Muscle of arm (tissue), 12 donors: Measurements from ENCODE around the gene SFXN2. TPM values are rescaled to one million over a fixed set of nuclear protein-coding genes. Genes with fewer than 3 reads are reported as not detected.

Source experiments
- DNase-seq: peaks from one replicate; pipeline ENCODE4 v3.0.0-alpha.2; 2013
- polyA plus RNA-seq, 12 donors: library from polyadenylated mRNA; unstranded; fragments of 120-200 nt; gene quantifications; one replicate each; pipeline ENCODE4 v1.2.1, GENCODE V29; 2013; ENCODE audit not compliant: insufficient read length in 12 of 12

SFXN2 gene
- polyA plus RNA-seq, 12 donors: 3.5 to 11.4 (median 5.7) TPM; not detected in 1

DNA sequence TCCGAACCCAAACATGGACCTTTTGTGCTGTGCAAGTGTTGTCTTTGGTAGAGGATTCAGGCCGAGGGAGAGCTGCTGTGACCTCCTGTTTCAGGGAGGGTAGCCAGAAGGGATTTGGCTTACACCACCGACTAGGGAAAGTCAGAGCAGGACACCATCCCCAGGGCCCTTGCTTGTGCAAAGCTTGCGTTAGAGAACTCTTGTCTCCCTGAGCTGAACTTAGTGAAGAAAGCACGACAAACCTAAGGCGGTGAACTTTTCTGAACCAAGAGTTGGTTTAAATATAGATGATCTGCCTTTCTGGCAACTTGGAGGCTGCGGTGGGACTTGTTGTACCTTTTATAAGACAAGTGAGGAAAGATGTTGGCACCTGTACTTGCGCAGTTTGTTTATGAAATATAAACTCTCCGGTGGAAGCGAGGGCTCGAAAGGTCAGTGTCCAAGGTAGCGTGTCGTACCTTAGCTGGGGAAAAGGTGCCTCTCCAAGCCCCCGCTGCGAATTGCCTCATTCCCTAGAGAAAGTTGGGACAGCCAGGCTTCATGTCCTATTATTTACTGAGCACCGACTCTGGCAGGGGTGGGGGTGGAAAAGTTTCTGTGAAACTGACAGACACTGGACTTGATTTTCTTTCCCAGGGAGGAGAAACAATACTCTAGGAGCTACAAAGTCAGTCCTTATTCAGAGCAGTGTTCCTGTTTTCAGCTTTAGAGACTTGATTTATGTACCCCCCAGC is 60.9 kb downstream of the SFXN2 start:
- DNase-seq: no peak

DNA sequence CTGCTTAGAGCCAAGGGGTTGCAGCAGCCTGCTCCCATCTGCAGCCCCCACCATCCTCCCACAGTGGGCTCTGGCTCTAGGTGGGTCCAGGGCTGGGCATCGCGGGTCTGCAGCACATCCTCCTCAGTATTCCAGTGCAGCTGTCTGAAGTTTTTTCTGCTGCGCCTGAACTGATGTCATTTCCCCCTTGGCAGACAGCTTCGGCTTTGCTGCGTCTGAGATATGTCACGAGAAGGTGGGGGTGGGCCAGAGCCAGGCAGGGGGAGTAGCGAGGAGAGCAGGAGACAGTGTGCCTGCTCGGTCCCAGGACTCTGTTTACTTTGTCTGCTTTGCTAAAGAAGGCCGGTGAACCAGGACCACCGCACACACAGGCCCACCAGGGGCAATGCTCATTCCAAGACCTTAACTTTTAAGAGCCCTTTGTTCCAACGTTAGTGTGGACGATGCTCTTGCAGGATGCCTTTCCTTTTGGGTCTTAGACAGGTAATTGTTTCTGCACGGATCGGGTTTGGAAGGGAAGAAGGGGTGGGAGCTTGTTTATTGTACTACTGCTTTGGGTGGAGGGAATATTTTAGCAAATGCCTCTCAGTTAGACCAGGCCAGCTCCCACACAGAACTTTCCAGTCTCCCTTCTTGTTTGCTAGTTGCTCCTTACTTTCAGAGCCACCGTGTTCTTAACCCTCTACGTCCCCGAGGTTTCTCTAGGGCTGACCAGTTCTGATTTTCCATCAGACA is 61.7 kb downstream of the SFXN2 start:
- DNase-seq: peak; percentile 93

DNA sequence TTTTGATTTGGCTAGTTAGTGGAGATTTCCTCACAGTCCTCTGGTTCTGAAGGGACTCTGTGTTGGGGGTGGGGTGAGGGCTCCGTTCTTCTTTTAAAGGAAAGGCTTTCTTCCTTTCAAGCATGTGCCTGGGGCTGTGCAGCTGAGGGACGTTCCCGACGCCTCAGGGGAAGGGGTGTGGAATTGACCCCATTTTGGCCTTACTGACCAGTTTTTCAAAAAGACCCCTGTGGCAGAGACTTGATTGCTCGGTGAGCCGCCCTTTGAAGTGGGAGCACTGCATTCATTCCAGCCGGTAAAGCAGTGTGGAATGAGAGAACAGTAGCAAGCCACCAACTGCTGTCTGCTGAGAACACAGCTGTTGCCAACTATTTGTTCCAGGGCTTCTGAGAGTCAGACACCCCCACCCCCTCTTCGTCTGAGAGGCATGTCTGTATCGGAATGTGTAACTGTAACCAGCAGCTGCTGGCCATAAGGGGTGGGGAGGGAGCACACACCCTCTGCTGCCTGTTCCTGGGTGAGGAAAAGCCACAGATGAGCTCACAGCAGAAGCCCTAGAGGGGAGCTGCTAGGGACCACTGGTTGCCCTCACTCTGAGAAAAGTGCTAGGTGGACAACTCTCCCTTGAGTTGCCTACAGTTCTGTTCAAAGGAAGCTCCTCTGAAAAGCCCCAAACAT is 62.5 kb downstream of the SFXN2 start:
- DNase-seq: peak; percentile 90

DNA sequence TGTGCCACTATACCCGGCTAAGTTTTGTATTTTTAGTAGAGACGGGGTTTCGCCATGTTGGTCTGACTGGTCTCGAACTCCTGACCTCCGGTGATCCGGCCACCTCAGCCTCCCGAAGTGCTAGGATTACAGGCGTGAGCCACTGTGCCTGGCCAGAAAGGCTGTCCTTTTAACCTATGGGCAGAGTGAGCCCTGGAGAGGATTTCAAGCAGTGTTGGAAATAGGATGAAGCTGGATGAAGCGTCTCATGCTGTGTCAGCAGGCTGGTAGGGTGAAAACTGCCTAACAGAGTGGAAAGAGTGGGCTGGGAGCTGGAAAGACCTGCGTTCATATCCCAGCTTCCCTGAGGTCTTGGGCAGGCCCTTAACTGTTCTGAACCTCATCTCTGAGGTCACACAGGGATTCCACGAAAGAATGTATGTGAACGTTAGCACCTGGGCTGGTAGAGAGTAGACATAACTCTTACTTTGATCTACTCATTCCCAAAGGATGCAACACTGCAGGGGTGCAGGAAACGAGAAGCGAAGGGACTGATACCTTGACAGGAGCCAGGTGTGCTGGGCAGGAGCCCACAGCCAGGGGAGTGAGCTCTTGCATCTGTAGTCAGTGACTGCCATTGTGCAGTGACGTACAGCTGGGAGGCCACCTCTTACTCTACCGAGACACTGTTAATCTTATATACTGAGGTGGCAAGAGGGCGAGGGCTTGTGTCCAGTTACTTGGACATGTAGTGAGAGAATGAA is 63.4 kb downstream of the SFXN2 start:
- DNase-seq: no peak

DNA sequence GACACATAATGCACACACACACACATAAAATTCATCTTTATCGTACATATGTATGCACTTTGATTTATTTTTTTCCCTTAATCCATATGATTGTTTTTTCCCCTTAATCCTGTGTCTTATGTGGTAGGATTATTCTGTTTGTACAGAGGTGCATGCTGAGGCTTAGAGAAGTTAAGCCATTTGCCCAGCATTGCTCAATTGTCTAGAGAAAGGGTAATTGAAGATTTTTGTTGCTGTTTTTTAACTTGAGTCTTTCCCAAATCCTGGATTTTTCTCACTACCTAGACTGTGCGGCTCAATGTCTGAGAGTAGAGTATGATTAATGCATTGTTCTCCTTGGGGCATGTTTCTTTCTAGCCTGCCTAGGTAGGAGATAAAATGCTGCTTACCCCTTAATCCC is 64.3 kb downstream of the SFXN2 start:
- DNase-seq: no peak

- DNase-seq: no peak
Observed at GRCh38 chr10:102779680-102780526, 65.5 kb downstream of the SFXN2 start.

DNA sequence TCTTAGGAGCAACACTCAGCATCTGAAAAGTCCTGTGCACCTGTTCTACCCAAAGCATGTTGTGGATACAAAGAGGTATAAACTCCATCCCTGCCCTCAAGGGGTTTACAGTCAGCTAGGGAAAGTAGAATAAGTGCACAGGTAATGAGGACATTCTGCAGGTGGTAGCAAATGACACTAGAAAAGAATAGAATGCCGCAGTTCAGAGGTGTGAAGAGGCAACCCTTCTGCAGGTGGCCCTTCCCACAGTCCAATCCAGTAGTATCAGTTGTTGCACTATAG is 66.0 kb downstream of the SFXN2 start:
- no peak for DNase-seq

GRCh38 chr10:102781090-102781920 is 66.9 kb downstream of the SFXN2 start:
- no peak for DNase-seq

DNA sequence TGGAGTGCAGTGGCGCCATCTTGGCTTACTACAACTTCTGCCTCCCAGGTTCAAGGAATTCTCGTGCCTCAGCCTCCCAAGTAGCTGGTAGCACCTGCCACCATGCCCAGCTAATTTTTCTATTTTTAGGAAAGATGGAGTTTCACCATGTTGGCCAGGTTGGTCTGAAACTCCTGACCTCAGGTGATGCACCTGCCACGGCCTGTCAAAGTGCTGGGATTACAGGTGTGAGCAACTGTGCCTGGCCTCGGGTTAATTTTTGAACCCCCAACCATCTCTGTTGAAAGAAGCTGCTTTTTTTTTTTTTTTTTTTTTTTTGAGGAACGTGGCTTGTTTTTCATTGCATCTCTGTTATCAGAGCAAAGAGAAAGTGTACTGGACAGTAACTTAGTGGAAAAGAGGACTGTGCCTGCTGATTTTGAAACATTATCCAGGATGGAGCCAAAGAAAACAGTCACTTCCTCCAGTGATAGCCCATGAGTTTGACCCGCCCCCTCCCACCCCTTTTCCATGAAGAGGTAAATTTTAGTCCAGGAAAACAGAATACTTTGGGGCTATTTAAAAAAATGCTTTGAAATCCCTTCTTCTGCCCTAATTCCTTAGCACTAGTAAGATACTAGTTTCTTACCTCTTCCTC is 67.6 kb downstream of the SFXN2 start:
- DNase-seq: no peak

GRCh38 chr10:102782673-102783551 is 68.5 kb downstream of the SFXN2 start:
- DNase-seq: no peak

DNA sequence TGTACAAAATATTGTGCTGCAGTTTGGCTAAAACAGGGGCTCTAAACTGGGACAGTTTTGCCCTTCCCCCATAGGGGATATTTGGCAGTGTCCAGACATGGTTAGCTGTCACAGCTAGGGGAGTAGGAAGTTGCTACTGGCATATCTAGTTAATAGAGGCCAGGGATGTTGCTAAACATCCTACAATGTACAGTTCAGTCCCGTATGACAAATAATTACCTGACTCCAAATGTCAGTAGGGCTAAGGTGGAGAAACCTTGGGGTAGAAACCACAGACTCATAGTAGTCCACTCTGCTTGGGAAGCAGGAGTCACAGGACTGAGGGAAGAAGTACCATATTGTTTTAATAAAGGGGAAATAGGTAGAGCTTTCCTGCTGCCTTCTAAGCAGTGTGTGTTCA is 69.1 kb downstream of the SFXN2 start:
- no peak for DNase-seq

DNA sequence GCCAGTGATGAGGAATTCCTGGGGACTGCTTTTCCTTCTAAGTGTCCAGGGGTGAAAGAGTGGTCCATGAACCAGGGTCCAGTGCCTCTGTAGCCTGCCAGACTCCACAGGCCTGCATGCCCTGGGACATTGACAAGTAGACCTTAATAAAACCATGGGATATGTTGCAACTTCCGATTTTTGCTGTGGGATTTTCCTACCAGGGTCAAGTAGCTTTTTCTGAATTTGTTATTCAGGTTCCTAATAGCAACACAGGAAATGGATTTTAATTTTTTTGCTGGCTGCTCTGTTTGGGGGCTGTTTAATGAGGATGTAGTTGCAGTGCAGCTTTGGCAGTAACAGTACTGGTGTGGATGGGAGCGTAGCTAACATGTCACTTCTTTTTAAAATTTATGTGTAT is 71.4 kb downstream of the SFXN2 start:
- DNase-seq: no peak

GRCh38 chr10:102791754-102792395 is 77.4 kb downstream of the SFXN2 start:
- DNase-seq: no peak

Other genes with a start within 250 kb of the SFXN2 start
- 10 to 100 TPM in 11 of 12 donors, not detected in 1; 53.7 to 88.2 (median 81.1) TPM for gene ACTR1A, start 211.9 kb upstream of the SFXN2 start, polyA plus RNA-seq
- 10 to 100 TPM in 11 of 12 donors, not detected in 1; 10.8 to 24.1 (median 15.3) TPM for gene SUFU, start 210.7 kb upstream of the SFXN2 start, polyA plus RNA-seq
- gene TRIM8, start 70.2 kb upstream of the SFXN2 start, polyA plus RNA-seq: 100 to 1,000 TPM in 2 of 12 donors, 10 to 100 TPM in 10; 60.8 to 367 (median 74.1) TPM
- gene ARL3, start 239 bp upstream of the SFXN2 start, polyA plus RNA-seq: 10 to 100 TPM in 11 of 12 donors, not detected in 1; 10.6 to 18.8 (median 13.8) TPM
- 10 to 100 TPM in 11 of 12 donors, not detected in 1; 37.9 to 52.1 (median 45.0) TPM for gene WBP1L, start 29.3 kb downstream of the SFXN2 start, polyA plus RNA-seq
- 1 to 10 TPM in 1 of 12 donors, under 1 TPM in 9, not detected in 2; 0.12 to 1.0 (median 0.64) TPM for gene CYP17A1, start 122.8 kb downstream of the SFXN2 start, polyA plus RNA-seq
- 100 to 1,000 TPM in 1 of 12 donors, 10 to 100 TPM in 11; 20.0 to 240 (median 27.4) TPM for gene BORCS7, start 139.6 kb downstream of the SFXN2 start, polyA plus RNA-seq
- 10 to 100 TPM in 6 of 12 donors, 1 to 10 TPM in 5, not detected in 1; 4.8 to 14.3 (median 10.1) TPM for gene AS3MT, start 154.8 kb downstream of the SFXN2 start, polyA plus RNA-seq
- gene CNNM2, start 203.7 kb downstream of the SFXN2 start, polyA plus RNA-seq: 1 to 10 TPM in 11 of 12 donors, not detected in 1; 1.7 to 7.1 (median 3.2) TPM